ENCODE data around the gene SPATA6L.

SPATA6L gene

GRCh38 chr9:4674783-4675182, 8.5 kb upstream of the SPATA6L start:
- no peak overlapping the region for H3K4me3 ChIP-seq (ENCODE audit: low read depth, low read length)
- TF ChIP-seq CTCF (IDR thresholded peaks at IDR 0.05; ENCODE audit: insufficient read depth, low read length, missing control alignments): no peak
- POLR2A ChIA-PET: interaction anchor here (1.0 to 1.8 kb wide), 2 partner anchors 9 to 12 kb away, joined by 3 to 6 read pairs; partner anchors contain the start of gene SPATA6L
- peak; percentile 92 for DNase-seq (ENCODE audit: low read depth, low spot score)
- CTCF ChIA-PET: interaction anchor here (1.0 to 1.8 kb wide), 3 partner anchors 10 to 20 kb away, joined by 3 to 5 read pairs (median 5); partner anchors contain the start of gene PLPP6

GRCh38 chr9:4671737-4672136, 5.5 kb upstream of the SPATA6L start:
- CTCF ChIA-PET: interaction anchor here (1.8 kb wide), 1 partner anchor 10 kb away, joined by 6 read pairs; the partner anchor contains the start of gene PLPP6
- no peak overlapping the region for H3K4me3 ChIP-seq (ENCODE audit: low read depth, low read length)
- TF ChIP-seq CTCF (IDR thresholded peaks at IDR 0.05; ENCODE audit: insufficient read depth, low read length, missing control alignments): no peak
- POLR2A ChIA-PET: no interaction called here
- DNase-seq (ENCODE audit: low read depth, low spot score): no peak

- CTCF ChIA-PET: no interaction called here
- H3K4me3 ChIP-seq (ENCODE audit: low read depth, low read length): no peak overlapping the region
- TF ChIP-seq CTCF (IDR thresholded peaks at IDR 0.05; ENCODE audit: insufficient read depth, low read length, missing control alignments): no peak
- POLR2A ChIA-PET: no interaction called here
- DNase-seq (ENCODE audit: low read depth, low spot score): no peak
Measured at GRCh38 chr9:4670591-4670990, 4.3 kb upstream of the SPATA6L start.

GRCh38 chr9:4669890-4670289, 3.6 kb upstream of the SPATA6L start:
- TF ChIP-seq CTCF (IDR thresholded peaks at IDR 0.05; ENCODE audit: insufficient read depth, low read length, missing control alignments): no peak
- H3K4me3 ChIP-seq (ENCODE audit: low read depth, low read length): no peak overlapping the region
- ChIA-PET CTCF (no interaction called here), POLR2A (no interaction called here)
- DNase-seq (ENCODE audit: low read depth, low spot score): no peak

- CTCF ChIA-PET: no interaction called here
- POLR2A ChIA-PET: no interaction called here
- H3K4me3 ChIP-seq (ENCODE audit: low read depth, low read length): no peak overlapping the region
- TF ChIP-seq CTCF (IDR thresholded peaks at IDR 0.05; ENCODE audit: insufficient read depth, low read length, missing control alignments): no peak
- no peak for DNase-seq (ENCODE audit: low read depth, low spot score)
Measured at GRCh38 chr9:4668604-4669003, 2.3 kb upstream of the SPATA6L start.

- DNase-seq (ENCODE audit: low read depth, low spot score): no peak
- ChIA-PET POLR2A (no interaction called here), CTCF (no interaction called here)
- H3K4me3 ChIP-seq (ENCODE audit: low read depth, low read length): no peak overlapping the region
- TF ChIP-seq CTCF (IDR thresholded peaks at IDR 0.05; ENCODE audit: insufficient read depth, low read length, missing control alignments): no peak
Measured at GRCh38 chr9:4667681-4668080, 1.4 kb upstream of the SPATA6L start.

All from AG04449 (cell line).